Islet of Langerhans (tissue), 1 donor: ENCODE results near the gene CDKN1C.

ENCODE experiments used
- FAIRE-seq: peaks from one replicate; lab custom pipeline; 2011; peaks lifted over from hg19 to GRCh38; lab: Jason Lieb, UNC

Gene CDKN1C

DNA sequence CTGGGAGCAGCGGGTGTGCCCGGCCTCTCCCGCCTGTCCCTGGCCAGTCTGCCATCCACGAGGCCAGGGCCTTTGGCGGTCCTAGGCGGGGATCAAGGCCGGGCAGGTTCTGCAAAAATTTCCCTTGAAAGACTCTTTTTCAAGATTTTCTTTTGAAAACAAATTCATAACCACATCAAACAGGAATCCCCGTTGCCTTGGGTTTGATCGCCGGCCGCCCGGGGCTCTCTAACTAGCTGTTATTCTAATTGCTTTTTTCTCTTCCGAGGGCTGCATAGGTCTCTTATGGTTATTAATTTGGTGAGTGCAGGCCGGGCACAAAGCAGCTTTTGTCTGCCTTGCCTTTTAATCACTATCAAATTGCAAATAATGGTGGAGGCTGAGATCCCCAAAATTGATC is 42.0 kb downstream of the CDKN1C start:
- FAIRE-seq = no peak

DNA sequence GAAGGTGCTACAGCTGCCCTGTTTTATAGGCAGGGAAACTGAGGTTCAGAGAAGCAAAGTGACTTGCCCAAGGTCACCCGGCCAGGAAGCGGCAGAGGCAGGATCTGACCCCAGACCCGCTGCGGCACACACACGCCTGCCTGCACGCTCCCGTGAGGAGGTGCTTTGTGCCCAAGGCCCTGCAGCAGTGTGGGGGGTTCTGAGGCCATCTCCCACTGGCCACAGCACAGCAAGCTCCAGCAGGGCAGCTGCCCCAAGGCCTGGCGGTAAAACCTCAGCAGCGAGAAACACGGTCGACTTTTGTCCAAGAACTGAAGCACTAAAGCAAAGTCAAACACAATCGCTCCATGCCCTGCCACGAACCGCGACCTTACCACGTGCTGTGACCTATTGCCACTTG is 42.7 kb downstream of the CDKN1C start:
- no peak for FAIRE-seq

- FAIRE-seq = no peak
These were observed 44.0 kb downstream of the CDKN1C start for GRCh38 chr11:2841411-2842190.

GRCh38 chr11:2839395-2839943 is 46.1 kb downstream of the CDKN1C start:
- no peak for FAIRE-seq

DNA sequence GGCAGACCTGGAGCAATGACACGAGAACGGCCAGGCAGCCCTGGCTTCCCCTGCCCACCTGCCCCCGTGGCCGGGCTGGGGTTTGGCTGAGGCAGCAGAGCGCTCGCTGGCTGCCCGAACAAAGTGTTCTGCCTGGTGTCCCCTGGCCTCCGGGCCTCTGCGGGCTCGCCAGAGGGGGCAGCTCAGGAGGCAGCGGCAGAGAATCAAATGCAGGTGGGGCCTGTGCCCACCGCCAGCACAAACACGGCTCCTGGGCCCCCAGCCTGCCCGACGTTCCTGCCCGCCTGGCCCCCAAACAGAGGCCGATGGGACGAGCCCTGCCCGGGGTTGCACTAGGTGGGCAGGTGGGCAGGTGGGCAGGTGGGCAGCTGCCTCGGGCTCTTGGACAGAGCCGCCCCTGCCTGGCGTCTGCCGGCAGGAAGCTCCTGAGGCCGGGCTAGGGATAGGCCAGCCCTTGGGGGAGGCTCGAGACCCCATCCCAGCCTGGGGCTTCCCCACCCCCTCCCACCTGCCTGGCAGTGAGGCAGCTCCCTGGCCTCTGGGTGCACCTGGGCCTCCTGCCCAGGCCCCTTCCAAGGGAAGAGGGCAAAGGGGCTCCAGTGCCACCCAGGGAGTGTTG is 46.8 kb downstream of the CDKN1C start:
- FAIRE-seq = no peak

DNA sequence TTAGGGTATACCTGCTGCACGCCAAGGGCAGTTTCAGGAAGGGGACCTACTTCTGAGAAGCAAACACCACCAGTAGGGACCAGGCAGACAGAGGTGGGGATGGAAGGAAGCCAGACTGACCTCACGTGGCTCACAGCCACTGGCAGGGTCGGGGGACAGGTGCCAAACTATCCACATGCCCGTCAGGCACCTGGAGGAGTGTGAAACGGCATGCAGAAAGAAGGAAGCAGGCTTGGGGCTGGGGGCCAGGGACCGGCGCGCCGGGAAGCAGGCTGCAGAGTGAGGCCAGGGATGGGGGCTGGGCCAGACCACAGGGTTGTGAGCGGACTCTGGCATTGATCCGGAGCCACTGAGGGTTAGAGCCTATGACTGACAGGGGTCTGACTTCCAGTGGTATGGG is 47.5 kb downstream of the CDKN1C start:
- FAIRE-seq = no peak

DNA sequence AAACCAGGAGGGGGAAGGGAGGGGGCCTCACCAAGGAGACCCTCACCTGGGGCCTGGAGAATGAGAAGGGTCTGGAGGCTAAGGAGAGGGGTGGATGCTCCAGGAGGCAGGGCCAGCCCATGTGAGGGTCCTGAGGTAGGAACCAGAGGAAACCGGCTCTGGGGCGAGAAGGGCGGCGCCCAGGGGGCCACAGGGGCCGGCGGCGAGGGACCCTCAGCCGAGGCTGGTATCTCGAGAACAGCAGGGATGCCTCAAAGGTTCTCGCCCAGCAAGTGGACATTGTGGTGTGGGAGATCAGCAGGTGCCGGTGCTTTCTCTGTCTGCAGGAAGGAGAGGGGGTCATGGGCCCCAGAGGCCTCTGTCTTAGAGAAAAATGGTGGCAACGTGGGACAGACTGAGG is 47.9 kb downstream of the CDKN1C start:
- no peak for FAIRE-seq

GRCh38 chr11:2837096-2837601 is 48.4 kb downstream of the CDKN1C start:
- no peak for FAIRE-seq

GRCh38 chr11:2836315-2837095 is 49.1 kb downstream of the CDKN1C start:
- FAIRE-seq = no peak

- no peak for FAIRE-seq
These were observed 49.8 kb downstream of the CDKN1C start for GRCh38 chr11:2835751-2836150.

DNA sequence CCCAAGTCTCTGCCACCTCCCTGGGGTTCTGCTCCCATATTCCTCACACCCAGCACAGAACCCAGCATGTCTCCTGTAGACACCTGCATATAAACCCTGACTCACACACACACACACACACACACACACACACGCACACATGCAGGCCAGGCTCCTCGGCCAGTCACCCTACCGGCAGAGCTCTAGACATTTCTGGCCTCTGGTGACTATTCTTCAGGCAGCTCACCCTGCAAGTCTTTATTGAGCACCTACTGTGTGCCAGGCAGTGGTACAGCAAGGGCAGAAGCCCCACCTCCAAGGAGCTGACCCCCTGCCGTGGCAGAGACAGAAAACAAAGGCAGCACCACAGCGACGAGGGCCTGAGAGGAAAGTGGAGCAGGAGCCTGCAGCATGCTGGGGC is 50.3 kb downstream of the CDKN1C start:
- FAIRE-seq = no peak

DNA sequence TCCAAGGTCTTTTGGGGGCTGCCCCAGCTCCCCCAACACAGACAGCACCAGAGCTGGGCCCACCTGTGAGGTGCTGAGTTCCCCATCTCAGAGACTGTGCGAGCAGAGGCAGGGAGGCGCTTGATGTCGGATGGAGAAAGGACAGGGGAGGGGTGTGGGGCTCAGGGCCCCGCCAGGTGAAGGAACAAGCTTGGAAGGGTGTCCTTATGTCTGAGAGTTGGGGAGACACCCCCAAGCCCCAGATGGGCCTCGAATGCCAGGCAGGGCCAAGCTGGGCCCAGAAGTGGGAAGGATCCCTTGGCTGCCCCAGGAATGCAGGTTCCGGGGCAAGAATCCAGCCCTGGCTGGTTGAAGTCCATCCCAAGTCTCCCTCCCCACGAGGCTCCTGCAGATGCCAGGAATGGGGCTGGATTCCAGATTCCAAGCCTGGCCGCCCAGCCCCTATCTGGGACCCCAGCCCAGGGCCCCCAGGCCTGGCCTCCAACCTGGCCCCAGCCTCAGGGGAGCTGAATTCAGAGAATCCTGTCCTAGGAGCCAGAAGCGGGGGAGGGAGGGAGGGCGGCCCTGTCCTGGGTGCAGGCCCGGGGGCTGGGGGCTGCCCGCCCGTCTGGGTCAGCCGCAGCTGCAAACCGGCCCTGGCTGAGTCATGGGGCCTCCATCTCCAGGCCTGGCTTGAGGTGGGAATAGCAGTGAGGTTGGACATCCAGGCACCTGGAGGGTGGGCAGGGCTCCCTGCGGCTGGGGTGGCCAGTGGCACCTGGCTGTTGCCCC is 50.9 kb downstream of the CDKN1C start:
- FAIRE-seq = no peak

DNA sequence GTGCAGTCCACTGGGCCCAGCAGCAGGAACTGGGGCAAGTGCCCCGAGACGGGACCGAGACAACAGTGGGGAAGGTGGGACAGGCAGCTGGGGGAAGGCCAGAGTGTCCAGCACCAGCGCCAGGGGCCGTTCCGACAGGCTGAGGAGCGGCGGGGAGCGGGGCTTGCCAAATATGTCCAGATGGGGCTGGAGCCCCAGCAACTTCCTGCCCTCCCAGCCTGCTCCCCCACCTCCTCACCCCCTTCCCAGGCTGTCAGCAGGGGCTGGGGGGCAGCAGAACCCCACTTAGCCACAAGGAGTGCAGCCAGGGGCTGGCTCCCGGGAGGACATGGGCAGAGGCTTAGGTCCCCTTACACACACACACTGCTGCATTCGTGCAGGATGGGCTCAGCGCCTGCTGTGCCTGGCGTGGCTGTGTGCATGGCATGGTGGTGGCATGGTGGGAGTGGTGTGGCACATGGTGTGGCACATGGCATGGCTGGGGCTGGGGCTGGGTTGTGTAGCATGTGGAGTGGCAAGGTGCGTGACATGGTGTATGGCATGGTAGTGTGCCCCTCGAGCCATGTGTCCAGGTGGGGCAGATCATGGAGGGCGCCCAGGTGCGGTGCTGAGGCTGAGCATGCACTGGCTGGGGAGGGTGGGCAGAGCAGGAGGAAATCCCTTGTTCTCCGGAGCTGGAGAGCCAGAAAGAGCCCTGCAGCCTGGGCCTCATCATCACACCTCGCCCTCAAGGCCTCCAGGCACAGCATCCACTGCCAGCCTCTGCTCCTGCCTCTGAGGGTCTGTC is 51.7 kb downstream of the CDKN1C start:
- no peak for FAIRE-seq
